IMR-90 (cell line): Measurements from ENCODE around the gene SIK3. TPM values are rescaled to one million over a fixed set of nuclear protein-coding genes. Genes with fewer than 3 reads are reported as not detected.

Experiments
- ATAC-seq: fragments of 200-7000 bp; cut with Tn5 transposase; 2 replicates; pipeline ENCODE4 v1.9.1; 2020; ENCODE audit warnings: low read depth, mild to moderate bottlenecking, moderate library complexity
- BruUV-seq: library from RNA; stranded (reverse); fragments of 400-500 nt; replicated peaks from 2 replicates; lab custom pipeline; 2021; lab: Mats Ljungman, UMichigan
- CTCF ChIA-PET: fragments of 300-600 bp; formaldehyde crosslinking; extraction: SDS; loops from one replicate; lab custom pipeline; 2021; ENCODE audit warnings: antibody characterized with exemption; lab: Yijun Ruan, JAX
- POLR2A ChIA-PET: fragments of 300-600 bp; sonication (Branson Sonifier 250); formaldehyde crosslinking; loops from one replicate; lab custom pipeline; 2022; ENCODE audit warnings: antibody characterized with exemption; ENCODE audit not compliant: unreplicated experiment; lab: Charles Lee
- DNase-seq: peaks from one replicate; pipeline ENCODE4 v3.0.0; 2013
- H2AFZ ChIP-seq: replicated peaks from 2 replicates; pipeline ENCODE3; 2013; ENCODE audit warnings: low read length, mild to moderate bottlenecking; ENCODE audit not compliant: poor library complexity
- H2AK5ac ChIP-seq: 2 replicates; pipeline ENCODE4 v1.6.1; 2013; ENCODE audit warnings: low read depth, low read length, inconsistent platforms
- H2AK9ac ChIP-seq: replicated peaks from 2 replicates; pipeline ENCODE3; 2013; ENCODE audit warnings: mild to moderate bottlenecking, low read depth, low read length, moderate library complexity; ENCODE audit not compliant: poor library complexity
- H2BK120ac ChIP-seq: 2 replicates; pipeline ENCODE4 v1.6.1; 2013; ENCODE audit warnings: low read depth, low read length, inconsistent platforms
- H2BK15ac ChIP-seq: 3 replicates; pipeline ENCODE4 v1.6.1; 2013; ENCODE audit warnings: low read depth, low read length, inconsistent platforms
- H2BK20ac ChIP-seq: 2 replicates; pipeline ENCODE4 v1.6.1; 2013; ENCODE audit warnings: low read depth, mild to moderate bottlenecking, inconsistent platforms, low read length, moderate library complexity
- H2BK5ac ChIP-seq: 2 replicates; pipeline ENCODE4 v1.6.1; 2013; ENCODE audit warnings: mild to moderate bottlenecking, low read depth, low read length, inconsistent platforms; ENCODE audit not compliant: poor library complexity, severe bottlenecking
- H3K14ac ChIP-seq: replicated peaks from 2 replicates; pipeline ENCODE4 v1.6.1; 2013; ENCODE audit warnings: low read depth, low read length, inconsistent platforms
- H3K18ac ChIP-seq: 2 replicates; pipeline ENCODE4 v1.6.1; 2013; ENCODE audit warnings: low read depth, low read length, control low read depth
- H3K23ac ChIP-seq: 2 replicates; pipeline ENCODE4 v1.6.1; 2013; ENCODE audit warnings: low read depth, low read length, inconsistent platforms
- H3K27ac ChIP-seq: 2 replicates; pipeline ENCODE4 v1.5.1; 2013; ENCODE audit warnings: mild to moderate bottlenecking, control low read depth, low read length; ENCODE audit not compliant: insufficient read depth
- H3K27me3 ChIP-seq: 2 replicates; pipeline ENCODE4 v1.6.1; 2013; ENCODE audit warnings: low read length; ENCODE audit not compliant: control insufficient read depth, insufficient read depth
- H3K36me3 ChIP-seq: 2 replicates; pipeline ENCODE4 v1.6.1; 2013; ENCODE audit warnings: low read length, mixed read lengths; ENCODE audit not compliant: control insufficient read depth, insufficient read depth
- H3K4ac ChIP-seq: 2 replicates; pipeline ENCODE4 v1.6.1; 2013; ENCODE audit warnings: low read depth, low read length, inconsistent platforms
- H3K4me1 ChIP-seq: 2 replicates; pipeline ENCODE4 v1.6.1; 2013; ENCODE audit warnings: low read length, mixed read lengths; ENCODE audit not compliant: control insufficient read depth, insufficient read depth
- H3K4me2 ChIP-seq: 2 replicates; pipeline ENCODE4 v1.6.1; 2013; ENCODE audit warnings: low read depth, mild to moderate bottlenecking, control low read depth, low read length, moderate library complexity
- H3K4me3 ChIP-seq: 2 replicates; pipeline ENCODE4 v1.5.1; 2013; ENCODE audit warnings: low read depth, mild to moderate bottlenecking, control low read depth, low read length, moderate library complexity; ENCODE audit not compliant: insufficient read depth
- H3K56ac ChIP-seq: 2 replicates; pipeline ENCODE4 v1.6.1; 2013; ENCODE audit warnings: low read length, inconsistent platforms; ENCODE audit not compliant: insufficient read depth; ENCODE audit errors: extremely low read depth
- H3K79me1 ChIP-seq, 2 experiments: 2 replicates each; pipeline ENCODE4 v1.6.1; 2013; ENCODE audit warnings: low read length in 2 of 2, inconsistent platforms in 1 of 2, low read depth in 1 of 2
- H3K9ac ChIP-seq: 2 replicates; pipeline ENCODE4 v1.6.1; 2013; ENCODE audit warnings: low read depth, low read length, control low read depth
- H3K9me1 ChIP-seq: 2 replicates; pipeline ENCODE4 v1.6.1; 2013; ENCODE audit warnings: low read length, inconsistent platforms; ENCODE audit not compliant: insufficient read depth
- H3K9me3 ChIP-seq: 2 replicates; pipeline ENCODE4 v1.6.1; 2013; ENCODE audit warnings: low read length; ENCODE audit not compliant: control insufficient read depth, insufficient read depth
- H4K20me1 ChIP-seq: 2 replicates; pipeline ENCODE4 v1.6.1; 2013; ENCODE audit warnings: low read length, inconsistent platforms; ENCODE audit not compliant: insufficient read depth
- H4K5ac ChIP-seq: 2 replicates; pipeline ENCODE4 v1.6.1; 2013; ENCODE audit warnings: mild to moderate bottlenecking, low read depth, low read length, control low read depth
- H4K8ac ChIP-seq, 2 experiments: 2 replicates each; pipeline ENCODE4 v1.6.1; 2013; ENCODE audit warnings: low read depth in 2 of 2, low read length in 2 of 2, control low read depth in 1 of 2, inconsistent platforms in 1 of 2
- H4K91ac ChIP-seq: 2 replicates; pipeline ENCODE4 v1.6.1; 2013; ENCODE audit warnings: low read depth, low read length, inconsistent platforms; ENCODE audit not compliant: insufficient read depth
- BHLHE40 ChIP-seq: fragments of 150-350 bp; IDR thresholded peaks from 2 replicates; pipeline ENCODE4 v1.6.1; 2016; ENCODE audit warnings: mild to moderate bottlenecking, low read depth, low read length
- CEBPB ChIP-seq: IDR thresholded peaks from 2 replicates; pipeline ENCODE4 v1.6.1; 2012; ENCODE audit warnings: low read depth, low read length, improper control_type of control experiment
- CHD1 ChIP-seq: IDR thresholded peaks from 2 replicates; pipeline ENCODE4 v1.6.1; 2012; ENCODE audit warnings: low read depth, low read length, improper control_type of control experiment
- ELK1 ChIP-seq: fragments of 150-350 bp; IDR thresholded peaks from 2 replicates; pipeline ENCODE4 v1.6.1; 2016; ENCODE audit warnings: low read depth, mild to moderate bottlenecking, low read length, moderate library complexity, borderline replicate concordance
- FOS ChIP-seq: fragments of 150-350 bp; IDR thresholded peaks from 2 replicates; pipeline ENCODE4 v1.6.1; 2016; ENCODE audit warnings: low read depth, low read length
- MAFK ChIP-seq: IDR thresholded peaks from 2 replicates; pipeline ENCODE4 v1.6.1; 2012; ENCODE audit warnings: low read depth, low read length, improper control_type of control experiment
- POLR2A ChIP-seq: IDR thresholded peaks from 2 replicates; pipeline ENCODE4 v1.6.1; 2012; ENCODE audit warnings: mild to moderate bottlenecking, low read depth, low read length
- RAD21 ChIP-seq: IDR thresholded peaks from 2 replicates; pipeline ENCODE4 v1.6.1; 2012; ENCODE audit warnings: low read length, improper control_type of control experiment
- RCOR1 ChIP-seq: IDR thresholded peaks from 2 replicates; pipeline ENCODE4 v1.6.1; 2012; ENCODE audit warnings: mild to moderate bottlenecking, low read length, improper control_type of control experiment; ENCODE audit not compliant: insufficient replicate concordance
- RFX5 ChIP-seq: IDR thresholded peaks from 2 replicates; pipeline ENCODE4 v1.8.0; 2012; ENCODE audit warnings: low read depth, mild to moderate bottlenecking, low read length, moderate library complexity
- SMC3 ChIP-seq: fragments of 150-350 bp; IDR thresholded peaks from 2 replicates; pipeline ENCODE4 v1.6.1; 2016; ENCODE audit warnings: low read depth, mild to moderate bottlenecking, antibody characterized with exemption, low read length, moderate library complexity
- USF2 ChIP-seq: fragments of 150-350 bp; IDR thresholded peaks from 2 replicates; pipeline ENCODE4 v1.6.1; 2017; ENCODE audit warnings: mild to moderate bottlenecking, antibody characterized with exemption, low read length, low read depth
- WGBS, 2 experiments: methylation state at CpG; one replicate each; pipeline versions ENCODE4 v1.1.5 to v1.1.7; 2013; ENCODE audit warnings: missing lambda C conversion rate in 2 of 2; ENCODE audit not compliant: insufficient read length in 1 of 2; ENCODE audit errors: extremely low coverage in 2 of 2; 5-methylcytosine and 5-hydroxymethylcytosine counted together
- dilution Hi-C: fragments of 300-500 bp; cut with HindIII; formaldehyde crosslinking; loops from one replicate; pipeline ENCODE4 v1.14.3; 2018; ENCODE audit warnings: low sequenced_read_pairs; ENCODE audit not compliant: unreplicated experiment
- in situ Hi-C: fragments of 300-500 bp; cut with MboI; formaldehyde crosslinking; loops from 3 replicates; pipeline ENCODE4 v1.14.3; 2019; ENCODE audit warnings: low sequenced_read_pairs, inconsistent platforms, mixed read lengths
- intact Hi-C: fragments of 100-400 bp; cut with micrococcal nuclease; formaldehyde crosslinking; loops from 2 replicates; pipeline ENCODE4 v1.10.0; 2022
- polyA plus RNA-seq, 3 experiments: library from polyadenylated mRNA; depleted of rRNA; stranded (reverse); fragments of >200 nt; gene quantifications; 2 replicates each; pipeline ENCODE4 v1.2.3, GENCODE V29; 2012; ENCODE audit warnings: low replicate concordance in 1 of 3
- total RNA-seq: library from RNA; depleted of rRNA; stranded (reverse); fragments of >200 nt; gene quantifications from 2 replicates; pipeline ENCODE4 v1.2.3, GENCODE V29; 2012

The SIK3 gene
- total and polyA plus RNA-seq, 2 of the 4 experiments (the other 2 are of a cell fraction) = 8.2 to 9.1 TPM

GRCh38 chr11:116832350-116833290 is 265.6 kb downstream of the SIK3 start:
- H2BK15ac ChIP-seq = no peak overlapping the region
- H4K91ac ChIP-seq = no peak overlapping the region
- TF ChIP-seq ELK1 = no peak
- no peak for TF ChIP-seq SMC3
- TF ChIP-seq RCOR1 = no peak
- TF ChIP-seq POLR2A = no peak
- no peak for TF ChIP-seq CHD1
- no peak for TF ChIP-seq BHLHE40
- TF ChIP-seq RAD21 = no peak
- TF ChIP-seq FOS = no peak
- TF ChIP-seq RFX5 = no peak
- no peak for TF ChIP-seq USF2
- no peak for TF ChIP-seq CEBPB
- no peak for TF ChIP-seq MAFK
- no peak overlapping the region for H3K23ac ChIP-seq
- peak overlapping the region; percentile 8 for H2AFZ ChIP-seq
- H3K27me3 ChIP-seq = peaks cover 7% of the 10 kb centered on the region; the same call in 1 of the 2 replicates
- H3K4me2 ChIP-seq = no peak overlapping the region
- POLR2A ChIA-PET = no interaction called here
- H4K5ac ChIP-seq = no peak overlapping the region
- ATAC-seq (no peak), DNase-seq (no peak)
- no peak overlapping the region for H4K8ac ChIP-seq
- H3K4me3 ChIP-seq = no peak overlapping the region
- H3K36me3 ChIP-seq = no peaks in the 10 kb centered on the region
- intact Hi-C loops (no loop called here), in situ Hi-C loops (no loop called here), dilution Hi-C loops (no loop called here)
- H2BK5ac ChIP-seq = no peak overlapping the region
- no peak overlapping the region for H3K18ac ChIP-seq
- CTCF ChIA-PET = no interaction called here
- no peak overlapping the region for H3K14ac ChIP-seq
- H4K20me1 ChIP-seq = no peaks in the 10 kb centered on the region
- no peak overlapping the region for H2AK5ac ChIP-seq
- no peaks in the 10 kb centered on the region; the same call in 1 of the 2 replicates for H3K9me1 ChIP-seq
- 97% methylated on average over 5 of the region's 13 CpGs; no CpG with 5 or more reads in 1 of the 2 experiments for WGBS, 2 experiments
- H3K79me1 ChIP-seq = no peaks in the 10 kb centered on the region
- H3K9ac ChIP-seq = no peak overlapping the region
- no peak overlapping the region for H2AK9ac ChIP-seq
- H3K4me1 ChIP-seq = peaks cover 7% of the 10 kb centered on the region; the same call in 1 of the 2 replicates
- BruUV-seq = no TSS peak
- H3K4ac ChIP-seq = no peak overlapping the region
- H2BK120ac ChIP-seq = no peak overlapping the region
- H3K27ac ChIP-seq = no peak overlapping the region
- H3K56ac ChIP-seq = no peak overlapping the region
- no peaks in the 10 kb centered on the region for H3K9me3 ChIP-seq
- no peak overlapping the region for H2BK20ac ChIP-seq
